Astrocyte of the cerebellum (primary cell): ENCODE data around the gene SLC6A1.
A peak's percentile ranks its signal among the peaks of the same experiment; 100 is the strongest.

ENCODE experiments used
- DNase-seq: peaks from one replicate; pipeline ENCODE4 v3.0.0-alpha.2; 2011; ENCODE audit warnings: low read depth
- H3K4me3 ChIP-seq: 2 replicates; pipeline ENCODE4 v1.5.1; 2011; ENCODE audit warnings: mild to moderate bottlenecking, low read depth, low read length, moderate library complexity
- in situ Hi-C: cut with HindIII; loops from 2 replicates; pipeline ENCODE4 v1.10.0; 2017; ENCODE audit warnings: low sequenced_read_pairs
- TF ChIP-seq, protein P1 (sequence below): IDR thresholded peaks from 2 replicates; pipeline ENCODE4 v1.5.1; 2012; ENCODE audit warnings: low read length, low read depth, moderate library complexity, mild to moderate bottlenecking; ENCODE audit errors: missing control alignments

The SLC6A1 gene

DNA sequence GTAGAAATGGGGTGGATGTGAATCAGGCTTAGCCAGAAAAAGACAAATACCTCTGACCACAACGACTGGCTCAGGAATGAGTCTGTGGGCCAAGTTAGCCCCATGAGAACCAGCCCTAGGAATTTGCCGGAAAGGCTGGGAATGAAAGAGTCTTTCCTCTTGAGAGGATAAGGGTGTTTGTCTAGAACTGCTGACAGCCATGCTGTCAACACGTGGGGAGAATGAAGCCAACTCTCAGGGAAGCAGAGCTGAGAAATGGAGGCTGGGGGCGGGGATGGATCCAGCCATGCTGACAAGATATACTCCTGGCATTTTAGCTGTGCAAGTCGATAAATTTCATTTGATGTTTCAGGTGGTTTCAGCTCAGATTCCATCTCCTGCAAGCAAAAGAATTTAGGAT lies 10.6 kb upstream of the SLC6A1 start:
- in situ Hi-C loops = no loop called here
- DNase-seq = no peak
- TF ChIP-seq, protein P1, sequence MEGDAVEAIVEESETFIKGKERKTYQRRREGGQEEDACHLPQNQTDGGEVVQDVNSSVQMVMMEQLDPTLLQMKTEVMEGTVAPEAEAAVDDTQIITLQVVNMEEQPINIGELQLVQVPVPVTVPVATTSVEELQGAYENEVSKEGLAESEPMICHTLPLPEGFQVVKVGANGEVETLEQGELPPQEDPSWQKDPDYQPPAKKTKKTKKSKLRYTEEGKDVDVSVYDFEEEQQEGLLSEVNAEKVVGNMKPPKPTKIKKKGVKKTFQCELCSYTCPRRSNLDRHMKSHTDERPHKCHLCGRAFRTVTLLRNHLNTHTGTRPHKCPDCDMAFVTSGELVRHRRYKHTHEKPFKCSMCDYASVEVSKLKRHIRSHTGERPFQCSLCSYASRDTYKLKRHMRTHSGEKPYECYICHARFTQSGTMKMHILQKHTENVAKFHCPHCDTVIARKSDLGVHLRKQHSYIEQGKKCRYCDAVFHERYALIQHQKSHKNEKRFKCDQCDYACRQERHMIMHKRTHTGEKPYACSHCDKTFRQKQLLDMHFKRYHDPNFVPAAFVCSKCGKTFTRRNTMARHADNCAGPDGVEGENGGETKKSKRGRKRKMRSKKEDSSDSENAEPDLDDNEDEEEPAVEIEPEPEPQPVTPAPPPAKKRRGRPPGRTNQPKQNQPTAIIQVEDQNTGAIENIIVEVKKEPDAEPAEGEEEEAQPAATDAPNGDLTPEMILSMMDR = no peak
- no peak overlapping the region for H3K4me3 ChIP-seq

DNA sequence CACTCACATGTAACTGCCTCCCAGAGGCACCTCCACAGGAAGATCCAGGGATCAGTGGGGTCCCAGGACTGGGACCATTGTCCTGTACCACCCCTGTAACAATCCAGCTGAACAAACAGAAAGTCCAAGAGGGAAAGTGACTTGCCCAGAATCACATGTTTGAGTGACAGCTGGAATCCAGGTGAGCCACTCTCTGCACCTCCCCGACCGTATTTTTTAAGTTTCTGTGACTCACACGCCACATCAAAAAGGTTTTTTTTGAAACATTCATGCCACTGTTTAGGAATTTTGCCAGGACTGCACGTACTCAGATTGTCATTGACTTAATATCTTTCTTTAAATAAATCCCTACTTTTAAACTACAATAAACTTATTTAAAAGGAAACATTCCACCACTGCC lies 9.8 kb upstream of the SLC6A1 start:
- H3K4me3 ChIP-seq = no peak overlapping the region
- in situ Hi-C loops = no loop called here
- TF ChIP-seq, protein P1 = no peak
- no peak for DNase-seq

DNA sequence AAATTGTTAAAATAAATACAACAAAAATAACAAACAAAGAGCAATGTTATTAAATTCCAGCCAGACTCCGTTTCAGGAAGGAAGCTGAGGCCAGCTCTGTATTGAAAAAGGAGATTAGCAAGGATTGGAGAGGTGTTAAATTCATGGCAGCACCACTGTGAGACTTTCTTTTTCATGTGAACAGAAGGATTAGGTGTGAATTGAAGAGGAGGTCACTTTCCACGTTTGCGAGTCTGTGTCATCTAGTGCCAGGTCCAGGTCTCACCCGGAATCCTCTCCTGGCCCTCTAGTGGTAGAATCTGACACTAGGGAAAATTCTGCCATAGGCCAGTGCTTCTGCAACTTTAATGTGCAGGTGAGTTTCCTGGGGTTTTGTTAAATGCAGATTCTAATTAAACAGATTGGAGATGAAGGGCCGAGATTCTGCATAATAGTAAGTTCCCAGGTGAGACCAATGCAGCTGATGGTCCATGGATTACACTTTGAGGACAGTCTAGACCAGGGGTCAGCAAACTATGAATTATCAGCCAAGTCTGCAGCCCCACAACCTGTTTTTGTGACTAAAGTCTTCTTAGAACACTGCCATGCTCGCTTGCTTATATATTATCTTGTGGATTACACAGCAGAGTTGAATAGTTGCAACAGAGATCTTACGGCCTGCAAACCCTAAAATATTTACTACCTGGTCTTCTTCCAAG lies 9.2 kb upstream of the SLC6A1 start:
- H3K4me3 ChIP-seq = no peak overlapping the region
- in situ Hi-C loops = no loop called here
- TF ChIP-seq, protein P1 = peak; percentile 94
- no peak for DNase-seq

DNA sequence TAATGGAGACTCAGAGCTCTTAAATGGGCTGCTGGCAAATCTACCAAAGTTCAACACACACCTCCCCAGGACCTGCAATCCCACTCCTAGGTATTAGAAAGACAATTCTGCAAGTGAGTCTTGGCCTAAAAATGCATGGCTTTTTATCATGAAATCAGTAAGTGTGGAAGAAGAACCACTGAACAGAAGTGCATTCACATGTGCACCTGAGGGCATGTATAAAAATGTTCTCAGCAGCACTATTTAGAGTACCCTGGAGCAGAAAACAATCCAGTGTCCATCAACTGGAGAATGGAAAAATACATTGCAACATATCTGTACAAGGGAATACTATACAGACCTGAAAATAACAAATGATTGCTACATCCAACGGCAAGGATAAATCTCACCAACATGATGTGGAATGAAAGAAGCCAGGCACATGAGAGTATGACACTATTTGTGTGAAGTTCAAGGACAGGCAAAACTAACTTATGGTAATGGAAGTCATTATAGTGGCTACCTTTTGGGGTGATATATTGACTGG lies 8.1 kb upstream of the SLC6A1 start:
- TF ChIP-seq, protein P1 = no peak
- no peak overlapping the region for H3K4me3 ChIP-seq
- no peak for DNase-seq
- in situ Hi-C loops = no loop called here

DNA sequence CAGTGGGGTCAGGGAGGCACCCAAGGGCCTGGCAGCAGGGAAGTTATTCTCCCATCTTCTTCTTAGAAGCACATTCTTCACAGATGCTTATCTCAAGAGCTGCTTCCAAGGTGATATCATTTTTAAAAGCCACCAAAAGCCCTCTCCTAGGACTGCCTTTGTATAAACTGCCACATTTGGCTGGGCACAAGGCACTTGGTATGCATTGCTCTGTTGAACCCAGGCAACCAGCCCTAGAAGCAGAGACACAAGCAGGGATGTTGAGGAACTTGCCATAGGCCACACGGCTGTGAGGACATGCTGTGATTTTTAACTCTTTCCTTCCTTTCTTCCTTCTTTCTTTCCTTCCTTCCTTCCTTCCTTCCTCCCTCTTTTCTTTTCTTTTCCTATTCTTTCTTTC lies 7.4 kb upstream of the SLC6A1 start:
- in situ Hi-C loops = no loop called here
- TF ChIP-seq, protein P1 = no peak
- DNase-seq = no peak
- H3K4me3 ChIP-seq = no peak overlapping the region

DNA sequence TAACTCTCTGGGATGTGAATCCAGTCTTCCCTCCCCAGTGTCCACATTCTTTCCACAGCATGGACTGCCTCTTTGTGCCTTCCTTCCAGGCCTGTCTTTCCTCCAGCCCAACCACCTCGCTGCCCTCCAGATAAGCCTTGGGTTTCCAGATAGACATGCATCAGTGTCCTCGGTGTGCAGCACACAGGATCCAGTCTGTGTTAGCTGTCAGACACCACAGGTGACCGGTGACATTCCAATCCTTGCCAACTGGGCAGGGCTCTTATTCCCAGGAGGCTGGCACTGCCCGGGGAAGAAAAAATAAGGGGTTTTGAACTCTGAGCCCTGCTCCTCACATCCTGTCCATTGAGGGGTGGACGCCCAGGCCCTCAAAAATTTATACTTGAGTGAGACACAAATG lies 6.0 kb upstream of the SLC6A1 start:
- in situ Hi-C loops = no loop called here
- no peak overlapping the region for H3K4me3 ChIP-seq
- DNase-seq = no peak

More for the DNA sequence above, 6.0 kb upstream of the SLC6A1 start:
- TF ChIP-seq, protein P1 = no peak
